PFSK-1 (cell line): ENCODE results near the gene GPC3.

Experiments used
- FOXP2 ChIP-seq: optimal IDR thresholded peaks from 2 replicates; pipeline ENCODE3; 2011; ENCODE audit warnings: borderline replicate concordance, control low read depth, inconsistent platforms; ENCODE audit not compliant: insufficient read depth; ENCODE audit errors: extremely low read length, extremely low read depth
- POLR2AphosphoS5 ChIP-seq: IDR thresholded peaks from 2 replicates; pipeline ENCODE4 v1.6.1; 2012; ENCODE audit warnings: low read depth, mild to moderate bottlenecking, control low read depth, low read length, moderate library complexity
- REST ChIP-seq, 2 experiments: IDR thresholded peaks; 2 replicates each; pipeline versions ENCODE4 v1.6.1 to v1.8.0; 2011 to 2012; ENCODE audit warnings: low read depth in 2 of 2, low read length in 2 of 2, control low read depth in 1 of 2, inconsistent platforms in 1 of 2, mild to moderate bottlenecking in 1 of 2, moderate library complexity in 1 of 2; ENCODE audit not compliant: insufficient read depth in 1 of 2
- SIN3A ChIP-seq: IDR thresholded peaks from 2 replicates; pipeline ENCODE4 v1.6.1; 2012; ENCODE audit warnings: mild to moderate bottlenecking, low read length, moderate library complexity, borderline replicate concordance; ENCODE audit not compliant: insufficient read depth
- TAF1 ChIP-seq: IDR thresholded peaks from 2 replicates; pipeline ENCODE4 v1.6.1; 2012; ENCODE audit warnings: low read length, control low read depth, borderline replicate concordance; ENCODE audit not compliant: insufficient read depth

The GPC3 gene

GRCh38 chrX:133838761-133839676 is 146.4 kb downstream of the GPC3 start:
- TF ChIP-seq POLR2AphosphoS5 = no peak
- no peak for TF ChIP-seq FOXP2
- no peak for TF ChIP-seq SIN3A
- TF ChIP-seq TAF1 = no peak
- no peak for TF ChIP-seq REST (IDR thresholded peaks at IDR 0.05; ENCODE audit: insufficient read depth in 1 of 2, low read depth in 2 of 2, low read length in 2 of 2)

GRCh38 chrX:133837091-133837490 is 148.3 kb downstream of the GPC3 start:
- TF ChIP-seq SIN3A (no peak), REST (IDR thresholded peaks at IDR 0.05; ENCODE audit: insufficient read depth in 1 of 2, low read depth in 2 of 2, low read length in 2 of 2) (no peak), FOXP2 (no peak), POLR2AphosphoS5 (no peak), TAF1 (no peak)

- no peak for TF ChIP-seq FOXP2
- TF ChIP-seq TAF1 = no peak
- TF ChIP-seq POLR2AphosphoS5 = no peak
- no peak for TF ChIP-seq SIN3A
- no peak for TF ChIP-seq REST (IDR thresholded peaks at IDR 0.05; ENCODE audit: insufficient read depth in 1 of 2, low read depth in 2 of 2, low read length in 2 of 2)
Measured at GRCh38 chrX:133836561-133836960, 148.8 kb downstream of the GPC3 start.

- no peak for TF ChIP-seq TAF1
- TF ChIP-seq REST (IDR thresholded peaks at IDR 0.05; ENCODE audit: insufficient read depth in 1 of 2, low read depth in 2 of 2, low read length in 2 of 2) = no peak
- TF ChIP-seq SIN3A = no peak
- TF ChIP-seq FOXP2 = no peak
- no peak for TF ChIP-seq POLR2AphosphoS5
Measured at GRCh38 chrX:133834771-133835170, 150.6 kb downstream of the GPC3 start.

- no peak for TF ChIP-seq SIN3A
- TF ChIP-seq REST (IDR thresholded peaks at IDR 0.05; ENCODE audit: insufficient read depth in 1 of 2, low read depth in 2 of 2, low read length in 2 of 2) = no peak
- TF ChIP-seq FOXP2 = no peak
- no peak for TF ChIP-seq POLR2AphosphoS5
- TF ChIP-seq TAF1 = no peak
Measured at GRCh38 chrX:133819546-133819945, 165.8 kb downstream of the GPC3 start.
